NCI-H128 (cell line): ENCODE results near the gene PCDHGC3.

Experiments
- DNase-seq: peaks from one replicate; lab custom pipeline; 2025; ENCODE audit not compliant: unreplicated experiment; lab: John Stamatoyannopoulos, UW

PCDHGC3 gene

DNA sequence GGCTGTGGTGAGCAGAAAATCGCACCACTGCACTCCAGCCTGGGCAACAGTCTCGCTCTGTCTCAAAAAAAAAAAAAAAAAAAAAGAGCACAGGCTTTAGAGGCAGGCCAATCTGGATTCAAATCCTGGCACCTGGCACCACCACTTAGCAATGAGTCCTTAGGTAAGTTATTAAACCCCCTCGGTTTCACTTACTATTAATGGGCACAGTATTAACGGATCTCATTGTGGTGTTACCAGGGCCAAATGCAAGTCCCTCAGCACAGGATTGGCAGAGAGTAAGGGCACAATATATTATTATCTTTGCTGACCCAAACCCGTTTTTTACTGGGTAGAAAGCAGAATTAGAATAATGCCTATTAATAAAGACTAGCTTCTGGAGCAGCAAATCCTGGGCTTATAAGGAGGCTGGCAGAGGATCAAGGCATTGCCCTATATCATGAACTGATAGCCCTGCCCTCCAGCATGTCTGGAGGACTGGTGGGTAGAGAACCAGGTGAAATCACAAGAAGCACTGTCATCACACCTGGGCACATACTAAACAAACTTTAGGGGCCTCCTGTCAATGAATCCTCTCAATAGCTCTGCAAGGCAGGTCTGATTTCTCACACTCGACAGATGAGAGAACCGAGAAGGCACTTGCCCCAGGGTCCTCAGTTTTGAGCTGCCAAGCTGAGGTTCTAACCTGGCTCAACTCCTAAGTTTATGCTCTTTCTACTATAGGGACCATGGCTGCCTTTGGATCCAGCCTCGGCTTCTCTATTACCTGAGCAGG is 30.8 kb downstream of the PCDHGC3 start:
- DNase-seq, result no peak

GRCh38 chr5:141507387-141508091 is 31.8 kb downstream of the PCDHGC3 start:
- no peak for DNase-seq

- no peak for DNase-seq
These were observed 32.7 kb downstream of the PCDHGC3 start for GRCh38 chr5:141508440-141508797.

GRCh38 chr5:141508798-141509611 is 33.2 kb downstream of the PCDHGC3 start:
- no peak for DNase-seq

DNA sequence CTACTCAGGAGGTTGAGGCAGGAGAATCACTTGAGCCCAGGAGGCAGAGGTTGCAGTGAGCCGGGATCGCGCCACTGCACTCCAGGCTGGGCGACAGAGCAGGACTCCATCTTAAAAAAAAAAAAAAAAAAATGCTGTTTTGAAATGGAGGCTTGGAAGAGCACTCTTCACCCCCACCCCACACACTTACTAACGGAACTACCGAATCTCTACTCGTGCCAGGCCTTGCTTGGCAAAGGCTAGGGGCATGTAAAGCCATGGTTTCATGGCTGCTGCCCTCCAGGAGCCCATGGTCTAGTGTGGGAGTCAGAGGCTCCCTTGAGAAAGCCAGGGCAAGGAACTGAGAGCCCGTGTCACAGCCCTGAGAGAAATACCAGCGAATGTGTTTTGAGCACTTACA is 34.4 kb downstream of the PCDHGC3 start:
- no peak for DNase-seq

GRCh38 chr5:141510850-141511601 is 35.3 kb downstream of the PCDHGC3 start:
- DNase-seq, result no peak

DNA sequence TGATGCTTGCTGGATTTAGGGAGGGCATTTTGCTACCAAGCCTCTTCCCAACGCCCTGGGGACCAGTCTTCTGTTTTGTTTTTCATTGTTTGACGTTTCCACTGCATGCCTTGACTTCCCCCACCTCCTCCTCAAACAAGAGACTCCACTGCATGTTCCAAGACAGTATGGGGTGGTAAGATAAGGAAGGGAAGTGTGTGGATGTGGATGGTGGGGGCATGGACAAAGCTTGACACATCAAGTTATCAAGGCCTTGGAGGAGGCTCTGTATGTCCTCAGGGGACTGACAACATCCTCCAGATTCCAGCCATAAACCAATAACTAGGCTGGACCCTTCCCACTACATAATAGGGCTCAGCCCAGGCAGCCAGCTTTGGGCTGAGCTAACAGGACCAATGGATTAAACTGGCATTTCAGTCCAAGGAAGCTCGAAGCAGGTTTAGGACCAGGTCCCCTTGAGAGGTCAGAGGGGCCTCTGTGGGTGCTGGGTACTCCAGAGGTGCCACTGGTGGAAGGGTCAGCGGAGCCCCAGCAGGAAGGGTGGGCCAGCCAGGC is 36.1 kb downstream of the PCDHGC3 start:
- no peak for DNase-seq

- DNase-seq, result no peak
These were observed 36.7 kb downstream of the PCDHGC3 start for GRCh38 chr5:141512390-141512910.

- no peak for DNase-seq
These were observed 37.3 kb downstream of the PCDHGC3 start for GRCh38 chr5:141512911-141513626.

DNA sequence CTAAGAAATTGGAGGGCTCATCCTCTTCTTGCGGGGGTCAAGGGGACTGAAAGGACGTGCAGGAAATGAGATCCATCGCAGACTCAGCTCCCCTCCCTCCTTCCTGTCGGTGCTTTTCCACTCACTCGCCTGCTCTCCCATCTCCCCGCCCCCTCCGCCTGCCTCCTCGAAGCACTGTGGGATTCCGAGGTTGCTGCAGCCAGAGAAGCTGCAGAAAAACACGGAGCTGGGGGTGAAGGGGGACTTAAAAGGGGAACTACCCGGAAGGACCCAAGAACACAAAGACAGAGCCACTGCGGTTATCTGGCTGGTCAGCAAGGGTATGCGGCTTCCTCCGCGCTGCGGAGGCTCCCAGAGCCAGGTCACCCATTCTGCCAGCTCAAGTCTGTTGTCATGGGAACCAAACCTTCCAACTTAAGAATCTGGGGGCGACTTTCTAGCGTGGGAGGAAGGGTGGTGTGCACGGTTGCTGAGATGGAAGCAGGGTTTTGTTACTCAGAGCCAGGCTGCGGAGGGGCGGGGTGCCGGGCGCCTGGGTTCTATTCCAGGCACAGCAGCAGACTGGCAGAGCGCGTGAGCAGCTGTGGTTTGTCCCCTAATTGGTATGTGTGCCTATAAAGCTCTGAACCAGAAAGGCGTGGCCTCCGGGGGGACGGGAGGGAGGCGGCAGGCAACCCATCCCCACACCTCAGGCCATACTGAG is 38.0 kb downstream of the PCDHGC3 start:
- DNase-seq, result no peak

DNA sequence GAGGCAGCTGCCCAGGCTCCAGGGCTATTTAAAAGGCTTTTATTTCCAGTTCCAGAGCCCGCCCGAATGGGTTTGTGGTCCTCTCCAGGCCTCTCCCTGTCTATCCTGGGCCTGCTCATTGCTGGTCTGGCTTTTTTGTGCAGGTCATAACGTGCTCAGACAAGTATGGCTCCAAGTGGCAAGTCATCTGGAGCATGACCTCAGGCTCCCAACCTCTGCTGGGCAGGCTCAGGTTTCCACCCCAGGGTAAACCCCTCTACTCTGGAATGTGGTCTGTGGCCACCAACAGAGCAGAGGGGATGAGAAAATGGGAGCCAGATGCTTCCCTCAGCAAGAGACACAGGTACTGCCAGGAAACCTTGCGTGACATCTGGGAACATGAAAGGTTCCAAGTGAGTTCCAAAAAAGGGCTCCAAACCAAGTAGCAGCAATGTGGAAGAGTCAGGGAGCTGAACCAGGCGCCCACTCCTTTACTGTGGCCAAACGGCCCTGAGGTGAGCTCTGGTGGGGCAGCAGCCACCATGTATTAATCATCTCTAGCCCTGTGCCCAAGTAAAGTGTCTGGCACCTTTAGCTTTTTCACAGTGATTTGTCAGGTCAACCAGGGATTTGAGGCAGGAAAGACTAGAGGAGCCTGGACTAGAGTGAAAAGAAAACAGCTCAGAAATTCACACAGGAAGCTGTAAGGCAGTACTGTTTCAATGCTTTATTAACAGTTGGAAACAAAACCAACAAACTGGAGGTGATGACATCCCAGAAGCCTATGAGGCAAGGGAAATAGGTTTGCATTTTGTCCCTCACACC is 38.8 kb downstream of the PCDHGC3 start:
- DNase-seq, result no peak

DNA sequence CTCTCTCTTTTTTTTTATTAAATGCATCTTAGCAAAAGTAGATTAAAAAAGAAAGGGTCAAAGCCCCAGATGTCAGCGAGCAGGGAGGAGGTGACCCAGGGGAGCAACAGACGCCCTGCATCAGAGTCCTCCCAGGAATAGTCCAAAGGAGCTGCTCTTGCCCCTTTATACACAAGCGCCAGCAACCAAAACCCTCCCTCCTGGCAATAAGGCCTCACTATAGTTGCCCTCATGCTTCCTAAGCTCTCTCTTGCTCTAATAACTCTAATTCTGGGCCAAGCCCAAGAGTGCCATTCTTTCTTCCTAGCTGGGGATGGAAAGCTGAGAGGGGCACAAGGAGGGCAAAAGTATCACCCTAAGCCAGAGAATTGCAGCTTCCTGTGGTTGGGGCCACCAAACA is 39.4 kb downstream of the PCDHGC3 start:
- DNase-seq, result no peak

DNA sequence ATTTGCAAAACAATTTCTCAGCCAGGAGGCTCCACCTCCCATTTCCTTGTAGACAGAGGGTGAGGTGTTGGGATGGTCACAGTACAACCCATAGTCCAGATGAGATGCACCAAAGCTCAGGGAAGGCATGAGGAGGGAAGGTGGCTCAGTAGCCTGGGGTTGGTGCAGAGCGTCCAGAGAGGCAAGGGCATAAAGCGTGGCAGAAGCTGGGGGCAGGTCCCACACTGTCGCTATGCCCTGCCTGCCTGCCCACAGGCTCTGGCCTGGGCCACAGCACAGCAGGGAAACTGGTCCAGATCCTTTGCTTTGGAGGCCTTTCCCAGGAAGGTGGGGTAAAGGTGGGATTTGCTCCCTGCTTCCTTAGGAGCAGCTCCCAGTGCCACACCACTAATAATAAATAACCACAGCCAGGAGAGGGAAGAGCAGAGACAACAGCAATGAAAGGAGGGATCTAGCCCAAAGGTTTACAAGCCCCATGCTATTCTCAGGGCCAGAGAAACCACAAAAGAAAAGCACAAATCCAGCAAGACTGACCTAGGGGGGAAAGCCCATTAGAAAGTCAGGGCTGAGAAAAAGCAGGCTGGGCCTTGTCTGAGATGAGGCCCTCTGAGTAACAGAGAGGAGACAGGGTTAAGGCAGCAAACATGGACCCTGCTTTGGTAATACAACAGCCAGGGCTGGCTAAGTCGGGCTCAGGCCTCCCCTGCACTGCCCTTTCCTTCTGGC is 40.3 kb downstream of the PCDHGC3 start:
- DNase-seq, result no peak

DNA sequence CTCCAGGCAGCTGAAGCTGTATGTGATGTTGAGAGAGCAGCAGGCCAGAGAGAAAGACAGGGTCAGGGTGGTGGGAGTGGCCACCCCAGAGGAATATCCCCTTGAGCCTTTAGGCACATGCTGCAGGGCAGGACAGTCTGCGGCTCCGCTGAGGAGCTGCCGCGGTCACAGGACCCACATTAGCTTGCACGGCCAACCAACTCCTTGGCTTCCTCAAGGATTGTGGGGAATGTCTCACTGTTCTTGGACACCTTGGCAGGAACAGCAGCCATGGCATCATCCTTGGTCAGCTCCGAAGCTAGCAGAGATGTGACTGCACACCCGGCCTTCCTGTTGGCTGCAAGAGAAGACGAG is 40.9 kb downstream of the PCDHGC3 start:
- DNase-seq, result no peak

DNA sequence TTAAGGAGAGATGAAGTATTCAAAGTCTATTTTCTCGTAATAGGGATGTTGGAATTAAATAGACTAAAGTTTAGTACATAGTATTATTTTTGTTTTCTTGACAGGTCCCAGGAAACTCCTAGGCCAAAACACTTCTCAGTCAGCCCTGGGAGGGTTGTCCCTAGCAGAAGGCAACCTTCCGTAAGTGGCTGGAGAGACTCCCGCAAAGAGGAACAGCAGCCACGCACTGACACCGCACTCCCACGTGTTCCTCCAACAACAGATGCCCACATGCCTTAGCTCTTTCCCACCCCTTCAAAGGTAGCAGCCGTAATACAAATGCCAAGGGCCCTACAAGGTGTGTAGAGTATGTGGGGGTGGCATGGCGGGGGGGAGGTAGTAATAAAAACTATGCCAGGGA is 41.5 kb downstream of the PCDHGC3 start:
- no peak for DNase-seq

- DNase-seq, result no peak
These were observed 42.3 kb downstream of the PCDHGC3 start for GRCh38 chr5:141517880-141518617.

- DNase-seq, result no peak
These were observed 42.9 kb downstream of the PCDHGC3 start for GRCh38 chr5:141518618-141519015.
